22Rv1 (cell line): ENCODE data around the gene PATJ.
A peak's percentile ranks its signal among the peaks of the same experiment; 100 is the strongest.
"Not testable (repeated sequence)": the region's sequence is repeated elsewhere in the genome, so short reads cannot be mapped to it uniquely, and the experiment has no call there.

Experiments used
- H3K27ac ChIP-seq: fragments of 450-650 bp; 2 replicates; pipeline ENCODE4 v1.5.1; 2017
- CTCF ChIP-seq: fragments of 450-650 bp; IDR thresholded peaks from 2 replicates; pipeline ENCODE4 v1.5.1; 2017; ENCODE audit warnings: mild to moderate bottlenecking
- ZFX ChIP-seq: fragments of 450-650 bp; IDR thresholded peaks from 2 replicates; pipeline ENCODE4 v1.6.1; 2017; ENCODE audit warnings: antibody characterized with exemption, borderline replicate concordance

The PATJ gene

GRCh38 chr1:61942856-61943255 lies 200.6 kb downstream of the PATJ start:
- no peak overlapping the region for H3K27ac ChIP-seq
- no peak for TF ChIP-seq ZFX
- no peak for TF ChIP-seq CTCF

GRCh38 chr1:61948685-61949084 lies 206.4 kb downstream of the PATJ start:
- not testable (repeated sequence) for H3K27ac ChIP-seq

- no peak for TF ChIP-seq ZFX
- TF ChIP-seq CTCF: peak; percentile 69
These were observed 208.1 kb downstream of the PATJ start for GRCh38 chr1:61950418-61950817.

GRCh38 chr1:61951731-61952580 lies 209.7 kb downstream of the PATJ start:
- no peak for TF ChIP-seq ZFX
- no peak for TF ChIP-seq CTCF
- no peak overlapping the region for H3K27ac ChIP-seq

More at GRCh38 chr1:61950418-61950817, 208.1 kb downstream of the PATJ start:
- no peak overlapping the region for H3K27ac ChIP-seq

- TF ChIP-seq ZFX (no peak), CTCF (no peak)
- no peak overlapping the region for H3K27ac ChIP-seq
These were observed 210.4 kb downstream of the PATJ start for GRCh38 chr1:61952675-61953074.

GRCh38 chr1:61953076-61953789 lies 211.0 kb downstream of the PATJ start:
- no peak overlapping the region for H3K27ac ChIP-seq
- TF ChIP-seq CTCF (no peak), ZFX (no peak)

GRCh38 chr1:61953790-61954150 lies 211.5 kb downstream of the PATJ start:
- no peak overlapping the region for H3K27ac ChIP-seq
- TF ChIP-seq ZFX (no peak), CTCF (no peak)

GRCh38 chr1:61955261-61955660 lies 213.0 kb downstream of the PATJ start:
- no peak overlapping the region for H3K27ac ChIP-seq
- no peak for TF ChIP-seq ZFX
- no peak for TF ChIP-seq CTCF
